IMR-90 (cell line): ENCODE data around the gene ANKS4B. TPM values are rescaled to one million over a fixed set of nuclear protein-coding genes. Genes with fewer than 3 reads are reported as not detected.

Source experiments
- ATAC-seq: fragments of 200-7000 bp; cut with Tn5 transposase; 2 replicates; pipeline ENCODE4 v1.9.1; 2020; ENCODE audit warnings: low read depth, mild to moderate bottlenecking, moderate library complexity
- BruUV-seq: library from RNA; stranded (reverse); fragments of 400-500 nt; replicated peaks from 2 replicates; lab custom pipeline; 2021; lab: Mats Ljungman, UMichigan
- CTCF ChIA-PET: fragments of 300-600 bp; formaldehyde crosslinking; extraction: SDS; loops from one replicate; lab custom pipeline; 2021; ENCODE audit warnings: antibody characterized with exemption; lab: Yijun Ruan, JAX
- POLR2A ChIA-PET: fragments of 300-600 bp; sonication (Branson Sonifier 250); formaldehyde crosslinking; loops from one replicate; lab custom pipeline; 2022; ENCODE audit warnings: antibody characterized with exemption; ENCODE audit not compliant: unreplicated experiment; lab: Charles Lee
- DNase-seq: peaks from one replicate; pipeline ENCODE4 v3.0.0; 2013
- H2AFZ ChIP-seq: replicated peaks from 2 replicates; pipeline ENCODE3; 2013; ENCODE audit warnings: low read length, mild to moderate bottlenecking; ENCODE audit not compliant: poor library complexity
- H2AK5ac ChIP-seq: 2 replicates; pipeline ENCODE4 v1.6.1; 2013; ENCODE audit warnings: low read depth, low read length, inconsistent platforms
- H2AK9ac ChIP-seq: replicated peaks from 2 replicates; pipeline ENCODE3; 2013; ENCODE audit warnings: mild to moderate bottlenecking, low read depth, low read length, moderate library complexity; ENCODE audit not compliant: poor library complexity
- H2BK120ac ChIP-seq: 2 replicates; pipeline ENCODE4 v1.6.1; 2013; ENCODE audit warnings: low read depth, low read length, inconsistent platforms
- H2BK15ac ChIP-seq: 3 replicates; pipeline ENCODE4 v1.6.1; 2013; ENCODE audit warnings: low read depth, low read length, inconsistent platforms
- H2BK20ac ChIP-seq: 2 replicates; pipeline ENCODE4 v1.6.1; 2013; ENCODE audit warnings: low read depth, mild to moderate bottlenecking, inconsistent platforms, low read length, moderate library complexity
- H2BK5ac ChIP-seq: 2 replicates; pipeline ENCODE4 v1.6.1; 2013; ENCODE audit warnings: mild to moderate bottlenecking, low read depth, low read length, inconsistent platforms; ENCODE audit not compliant: poor library complexity, severe bottlenecking
- H3K14ac ChIP-seq: replicated peaks from 2 replicates; pipeline ENCODE4 v1.6.1; 2013; ENCODE audit warnings: low read depth, low read length, inconsistent platforms
- H3K18ac ChIP-seq: 2 replicates; pipeline ENCODE4 v1.6.1; 2013; ENCODE audit warnings: low read depth, low read length, control low read depth
- H3K23ac ChIP-seq: 2 replicates; pipeline ENCODE4 v1.6.1; 2013; ENCODE audit warnings: low read depth, low read length, inconsistent platforms
- H3K27ac ChIP-seq: 2 replicates; pipeline ENCODE4 v1.5.1; 2013; ENCODE audit warnings: mild to moderate bottlenecking, control low read depth, low read length; ENCODE audit not compliant: insufficient read depth
- H3K27me3 ChIP-seq: 2 replicates; pipeline ENCODE4 v1.6.1; 2013; ENCODE audit warnings: low read length; ENCODE audit not compliant: control insufficient read depth, insufficient read depth
- H3K36me3 ChIP-seq: 2 replicates; pipeline ENCODE4 v1.6.1; 2013; ENCODE audit warnings: low read length, mixed read lengths; ENCODE audit not compliant: control insufficient read depth, insufficient read depth
- H3K4ac ChIP-seq: 2 replicates; pipeline ENCODE4 v1.6.1; 2013; ENCODE audit warnings: low read depth, low read length, inconsistent platforms
- H3K4me1 ChIP-seq: 2 replicates; pipeline ENCODE4 v1.6.1; 2013; ENCODE audit warnings: low read length, mixed read lengths; ENCODE audit not compliant: control insufficient read depth, insufficient read depth
- H3K4me2 ChIP-seq: 2 replicates; pipeline ENCODE4 v1.6.1; 2013; ENCODE audit warnings: low read depth, mild to moderate bottlenecking, control low read depth, low read length, moderate library complexity
- H3K4me3 ChIP-seq: 2 replicates; pipeline ENCODE4 v1.5.1; 2013; ENCODE audit warnings: low read depth, mild to moderate bottlenecking, control low read depth, low read length, moderate library complexity; ENCODE audit not compliant: insufficient read depth
- H3K56ac ChIP-seq: 2 replicates; pipeline ENCODE4 v1.6.1; 2013; ENCODE audit warnings: low read length, inconsistent platforms; ENCODE audit not compliant: insufficient read depth; ENCODE audit errors: extremely low read depth
- H3K79me1 ChIP-seq, 2 experiments: 2 replicates each; pipeline ENCODE4 v1.6.1; 2013; ENCODE audit warnings: low read length in 2 of 2, inconsistent platforms in 1 of 2, low read depth in 1 of 2
- H3K9ac ChIP-seq: 2 replicates; pipeline ENCODE4 v1.6.1; 2013; ENCODE audit warnings: low read depth, low read length, control low read depth
- H3K9me1 ChIP-seq: 2 replicates; pipeline ENCODE4 v1.6.1; 2013; ENCODE audit warnings: low read length, inconsistent platforms; ENCODE audit not compliant: insufficient read depth
- H3K9me3 ChIP-seq: 2 replicates; pipeline ENCODE4 v1.6.1; 2013; ENCODE audit warnings: low read length; ENCODE audit not compliant: control insufficient read depth, insufficient read depth
- H4K20me1 ChIP-seq: 2 replicates; pipeline ENCODE4 v1.6.1; 2013; ENCODE audit warnings: low read length, inconsistent platforms; ENCODE audit not compliant: insufficient read depth
- H4K5ac ChIP-seq: 2 replicates; pipeline ENCODE4 v1.6.1; 2013; ENCODE audit warnings: mild to moderate bottlenecking, low read depth, low read length, control low read depth
- H4K8ac ChIP-seq, 2 experiments: 2 replicates each; pipeline ENCODE4 v1.6.1; 2013; ENCODE audit warnings: low read depth in 2 of 2, low read length in 2 of 2, control low read depth in 1 of 2, inconsistent platforms in 1 of 2
- H4K91ac ChIP-seq: 2 replicates; pipeline ENCODE4 v1.6.1; 2013; ENCODE audit warnings: low read depth, low read length, inconsistent platforms; ENCODE audit not compliant: insufficient read depth
- BHLHE40 ChIP-seq: fragments of 150-350 bp; IDR thresholded peaks from 2 replicates; pipeline ENCODE4 v1.6.1; 2016; ENCODE audit warnings: mild to moderate bottlenecking, low read depth, low read length
- FOS ChIP-seq: fragments of 150-350 bp; IDR thresholded peaks from 2 replicates; pipeline ENCODE4 v1.6.1; 2016; ENCODE audit warnings: low read depth, low read length
- MXI1 ChIP-seq: IDR thresholded peaks from 2 replicates; pipeline ENCODE4 v1.6.1; 2012; ENCODE audit warnings: low read depth, mild to moderate bottlenecking, low read length, moderate library complexity, borderline replicate concordance
- NFE2L2 ChIP-seq: fragments of 150-350 bp; IDR thresholded peaks from 2 replicates; pipeline ENCODE4 v1.6.1; 2016; ENCODE audit warnings: low read depth, mild to moderate bottlenecking, low read length
- WGBS, 2 experiments: methylation state at CpG; one replicate each; pipeline versions ENCODE4 v1.1.5 to v1.1.7; 2013; ENCODE audit warnings: missing lambda C conversion rate in 2 of 2; ENCODE audit not compliant: insufficient read length in 1 of 2; ENCODE audit errors: extremely low coverage in 2 of 2; 5-methylcytosine and 5-hydroxymethylcytosine counted together
- dilution Hi-C: fragments of 300-500 bp; cut with HindIII; formaldehyde crosslinking; loops from one replicate; pipeline ENCODE4 v1.14.3; 2018; ENCODE audit warnings: low sequenced_read_pairs; ENCODE audit not compliant: unreplicated experiment
- in situ Hi-C: fragments of 300-500 bp; cut with MboI; formaldehyde crosslinking; loops from 3 replicates; pipeline ENCODE4 v1.14.3; 2019; ENCODE audit warnings: low sequenced_read_pairs, inconsistent platforms, mixed read lengths
- intact Hi-C: fragments of 100-400 bp; cut with micrococcal nuclease; formaldehyde crosslinking; loops from 2 replicates; pipeline ENCODE4 v1.10.0; 2022
- polyA plus RNA-seq, 3 experiments: library from polyadenylated mRNA; depleted of rRNA; stranded (reverse); fragments of >200 nt; gene quantifications; 2 replicates each; pipeline ENCODE4 v1.2.3, GENCODE V29; 2012; ENCODE audit warnings: low replicate concordance in 1 of 3
- total RNA-seq: library from RNA; depleted of rRNA; stranded (reverse); fragments of >200 nt; gene quantifications from 2 replicates; pipeline ENCODE4 v1.2.3, GENCODE V29; 2012

Gene ANKS4B
- total and polyA plus RNA-seq, 2 of the 4 experiments (the other 2 are of a cell fraction): not detected

DNA sequence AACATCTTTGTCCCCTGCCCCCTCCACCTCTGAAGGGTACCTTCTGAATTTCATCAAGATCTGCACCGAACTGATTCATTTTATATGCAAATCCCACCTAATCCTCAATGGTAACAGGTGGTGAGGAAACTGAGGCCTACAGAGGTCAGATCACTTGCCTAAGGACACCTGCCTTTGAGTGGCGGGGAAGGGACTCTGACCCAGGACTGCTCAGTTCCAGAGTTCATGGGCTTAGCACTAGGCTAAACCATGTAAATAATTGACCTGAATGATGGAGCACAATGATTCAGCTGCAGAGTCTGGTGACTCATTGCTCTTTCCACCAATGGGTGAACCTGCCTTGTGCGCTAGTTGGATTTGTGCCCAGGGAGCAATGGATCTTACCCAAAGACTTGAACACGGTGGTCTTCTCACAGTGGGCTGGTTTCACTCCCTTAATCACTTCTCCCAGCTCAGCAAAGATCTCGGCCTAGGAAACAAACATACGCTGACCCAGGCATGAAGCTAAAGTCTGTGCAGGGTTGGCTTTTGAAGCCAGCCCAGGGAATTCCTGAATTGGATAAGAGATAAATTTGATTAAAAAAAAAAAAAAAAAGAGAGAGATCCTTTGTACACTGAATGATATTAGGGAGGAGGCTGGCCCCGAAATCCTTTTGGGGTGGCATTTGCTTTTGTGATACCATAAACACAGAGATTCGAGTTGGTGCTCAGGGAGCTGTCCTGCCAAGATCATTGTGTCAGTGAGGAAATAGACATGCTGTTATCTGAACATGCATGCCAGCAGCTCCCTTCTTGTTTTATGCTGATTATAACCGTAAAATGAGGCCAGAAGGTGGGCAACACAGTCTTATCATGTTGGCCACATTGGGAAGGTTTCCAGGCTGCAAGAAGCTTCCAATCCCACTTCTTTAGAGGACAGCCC, 27.6 kb downstream of the ANKS4B start:
- H3K4me1 ChIP-seq: no peaks in the 10 kb centered on the region; the same call in 1 of the 2 replicates
- no peak for TF ChIP-seq MXI1
- no peak for TF ChIP-seq BHLHE40
- peak; percentile 44; the same call in 1 of the 2 replicates for TF ChIP-seq NFE2L2
- peak; percentile 82 for TF ChIP-seq FOS
- H3K18ac ChIP-seq: no peak overlapping the region
- H3K4me2 ChIP-seq: peak overlapping the region; percentile 8; the same call in 1 of the 2 replicates
- no peak overlapping the region for H4K8ac ChIP-seq
- no peak overlapping the region for H3K14ac ChIP-seq
- peak; percentile 94 for DNase-seq
- no peak overlapping the region for H2BK15ac ChIP-seq
- in situ Hi-C loops: no loop called here
- peaks cover 8% of the 10 kb centered on the region for H3K27me3 ChIP-seq
- H3K79me1 ChIP-seq: no peaks in the 10 kb centered on the region
- dilution Hi-C loops: no loop called here
- CTCF ChIA-PET: no interaction called here
- peak; percentile 97 for ATAC-seq
- no peak overlapping the region for H2AK5ac ChIP-seq
- intact Hi-C loops: no loop called here
- POLR2A ChIA-PET: no interaction called here
- no peaks in the 10 kb centered on the region; the same call in 1 of the 2 replicates for H3K9me3 ChIP-seq
- no peak overlapping the region for H2BK5ac ChIP-seq
- no peak overlapping the region for H3K4ac ChIP-seq
- no peak overlapping the region for H4K91ac ChIP-seq
- H2AFZ ChIP-seq: peak overlapping the region; percentile 2
- no peak overlapping the region for H3K4me3 ChIP-seq
- no peak overlapping the region for H2AK9ac ChIP-seq
- 63% methylated on average over 2 of the region's 9 CpGs; no CpG with 5 or more reads in 1 of the 2 experiments for WGBS, 2 experiments
- H3K27ac ChIP-seq: no peak overlapping the region
- H2BK120ac ChIP-seq: no peak overlapping the region
- no peak overlapping the region for H2BK20ac ChIP-seq
- H4K5ac ChIP-seq: no peak overlapping the region
- no TSS peak for BruUV-seq
- H3K23ac ChIP-seq: no peak overlapping the region
- no peaks in the 10 kb centered on the region for H3K36me3 ChIP-seq
- no peak overlapping the region for H3K9ac ChIP-seq
- 0 out of 2 replicates have a peak, but pooled peaks cover 3% of the 10 kb centered on the region for H3K9me1 ChIP-seq
- H4K20me1 ChIP-seq: no peaks in the 10 kb centered on the region
- no peak overlapping the region for H3K56ac ChIP-seq
